ENCODE measurements around the gene CFLAR. TPM values are rescaled to one million over a fixed set of nuclear protein-coding genes. Genes with fewer than 3 reads are reported as not detected.

The CFLAR gene
- total RNA-seq, 1 experiment from 2014 or later, result 7.6 TPM

DNA sequence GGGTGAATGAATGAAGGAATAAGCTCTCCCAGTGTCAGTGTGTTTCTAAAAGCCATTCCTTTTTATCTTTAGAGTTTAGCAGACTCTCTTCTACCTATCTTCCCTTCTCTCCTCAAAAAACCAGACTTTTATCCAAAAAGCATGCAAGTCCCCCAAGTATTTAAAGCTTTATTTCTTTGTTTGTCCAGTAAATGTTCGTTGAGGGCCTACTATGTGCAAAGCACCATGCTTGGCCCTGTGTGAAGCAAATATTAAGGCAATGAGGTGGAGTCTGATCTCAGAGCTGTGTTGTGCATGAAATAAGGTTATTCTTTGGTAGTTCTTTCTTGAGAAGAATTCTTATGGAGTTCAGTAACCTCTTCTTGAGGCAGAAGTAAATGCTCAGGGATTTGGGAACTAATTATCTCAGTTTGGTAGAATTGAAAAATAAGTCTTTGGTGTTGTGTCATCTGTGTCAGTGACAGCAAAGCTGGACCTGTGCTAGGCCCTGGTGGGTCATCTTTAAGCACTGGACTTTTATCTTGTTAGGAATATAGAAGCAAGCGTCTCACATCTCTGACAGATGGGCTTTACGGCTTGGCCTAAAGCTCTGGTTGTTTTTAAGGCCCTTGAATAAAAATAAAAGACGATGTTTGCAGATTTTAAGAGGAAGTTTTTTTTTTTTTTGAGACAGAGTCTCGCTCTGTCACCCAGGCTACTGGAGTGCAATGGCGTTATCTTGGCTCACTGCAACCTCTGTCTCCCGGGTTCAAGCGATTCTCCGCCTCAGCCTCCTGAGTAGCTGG is 38.8 kb downstream of the CFLAR start:
- Histone ChIP-seq H3K27me3 (ENCODE audit: insufficient read depth, low read length) (no peaks in the 10 kb centered on the region), H3K9ac (ENCODE audit: extremely low read depth, insufficient read length, low read length) (no peak overlapping the region), H4K91ac (ENCODE audit: insufficient read length, low read depth, low read length) (no peak overlapping the region), H2BK15ac (ENCODE audit: low read depth, low read length) (no peak overlapping the region), H3K23me2 (ENCODE audit: insufficient read length, low read depth, low read length, poor library complexity, severe bottlenecking) (no peaks in the 10 kb centered on the region), H3K4me1 (ENCODE audit: insufficient read depth, low read length) (peaks cover 4% of the 10 kb centered on the region; the same call in 1 of the 2 replicates), H4K20me1 (ENCODE audit: control insufficient read depth, insufficient read depth, insufficient read length) (no peaks in the 10 kb centered on the region), H3K4me2 (ENCODE audit: insufficient read depth, insufficient read length, low read length) (no peak overlapping the region), H3K79me1 (ENCODE audit: insufficient read depth, low read depth, low read length, poor library complexity, severe bottlenecking) (no peaks in the 10 kb centered on the region), H3T11ph (ENCODE audit: low read length) (no peak overlapping the region), H3K23ac (ENCODE audit: insufficient read length, low read depth, low read length) (no peak overlapping the region), H2BK12ac (ENCODE audit: insufficient read length, low read depth, low read length) (no peak overlapping the region), H2AFZ (ENCODE audit: low read length) (no peak overlapping the region), H3K4ac (ENCODE audit: low read depth, low read length) (no peak overlapping the region), H3K79me2 (ENCODE audit: insufficient read depth, low read length) (no peaks in the 10 kb centered on the region), H2BK5ac (ENCODE audit: insufficient read length, low read length) (no peak overlapping the region), H3K18ac (ENCODE audit: insufficient read length, low read depth, low read length) (no peak overlapping the region), H2BK120ac (ENCODE audit: low read depth, low read length, poor library complexity, severe bottlenecking) (no peak overlapping the region), H3K9me3 (ENCODE audit: control insufficient read depth, low read depth, low read length) (no peaks in the 10 kb centered on the region), H2BK20ac (ENCODE audit: low read depth, low read length, poor library complexity, severe bottlenecking) (no peak overlapping the region), H4K5ac (ENCODE audit: insufficient read length, low read depth, low read length) (no peak overlapping the region), H3K14ac (ENCODE audit: insufficient read depth, low read length) (no peak overlapping the region), H3K56ac (ENCODE audit: insufficient read length, low read depth, low read length) (no peak overlapping the region), H4K8ac (replicated peaks; ENCODE audit: insufficient read length, low read depth, low read length) (no peak overlapping the region), H2AK5ac (ENCODE audit: insufficient read length, low read length) (no peak overlapping the region), H3K27ac (ENCODE audit: insufficient read length, low read depth, low read length) (no peak overlapping the region)
- no peaks in the 10 kb centered on the region for H3K9me3 Mint-ChIP-seq
- no CpG with 5 or more reads among the region's 9 CpGs for WGBS (ENCODE audit: extremely low coverage, insufficient read length, low lambda C conversion rate)
- no peak overlapping the region for H3K27ac Mint-ChIP-seq
- H3K36me3 Mint-ChIP-seq (ENCODE audit: insufficient read depth in 1 of 3, low read depth in 3 of 3), result peaks cover 0 to 4% (median under 1%) of the 10 kb centered on the region in 3 experiments; a peak in 2 of 7 replicates
- no peaks in the 10 kb centered on the region for H3K27me3 Mint-ChIP-seq (ENCODE audit: low read depth)
- no peak overlapping the region for H3K4me3 Mint-ChIP-seq
- peaks cover 12 to 14% of the 10 kb centered on the region in 2 experiments for H3K4me1 Mint-ChIP-seq
- no peak for DNase-seq
- TF ChIP-seq, protein P1, sequence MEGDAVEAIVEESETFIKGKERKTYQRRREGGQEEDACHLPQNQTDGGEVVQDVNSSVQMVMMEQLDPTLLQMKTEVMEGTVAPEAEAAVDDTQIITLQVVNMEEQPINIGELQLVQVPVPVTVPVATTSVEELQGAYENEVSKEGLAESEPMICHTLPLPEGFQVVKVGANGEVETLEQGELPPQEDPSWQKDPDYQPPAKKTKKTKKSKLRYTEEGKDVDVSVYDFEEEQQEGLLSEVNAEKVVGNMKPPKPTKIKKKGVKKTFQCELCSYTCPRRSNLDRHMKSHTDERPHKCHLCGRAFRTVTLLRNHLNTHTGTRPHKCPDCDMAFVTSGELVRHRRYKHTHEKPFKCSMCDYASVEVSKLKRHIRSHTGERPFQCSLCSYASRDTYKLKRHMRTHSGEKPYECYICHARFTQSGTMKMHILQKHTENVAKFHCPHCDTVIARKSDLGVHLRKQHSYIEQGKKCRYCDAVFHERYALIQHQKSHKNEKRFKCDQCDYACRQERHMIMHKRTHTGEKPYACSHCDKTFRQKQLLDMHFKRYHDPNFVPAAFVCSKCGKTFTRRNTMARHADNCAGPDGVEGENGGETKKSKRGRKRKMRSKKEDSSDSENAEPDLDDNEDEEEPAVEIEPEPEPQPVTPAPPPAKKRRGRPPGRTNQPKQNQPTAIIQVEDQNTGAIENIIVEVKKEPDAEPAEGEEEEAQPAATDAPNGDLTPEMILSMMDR (conservative IDR thresholded peaks at IDR 0.05), result no peak

All from H9 (cell line).